ENCODE results near the gene TEX36.

DNA sequence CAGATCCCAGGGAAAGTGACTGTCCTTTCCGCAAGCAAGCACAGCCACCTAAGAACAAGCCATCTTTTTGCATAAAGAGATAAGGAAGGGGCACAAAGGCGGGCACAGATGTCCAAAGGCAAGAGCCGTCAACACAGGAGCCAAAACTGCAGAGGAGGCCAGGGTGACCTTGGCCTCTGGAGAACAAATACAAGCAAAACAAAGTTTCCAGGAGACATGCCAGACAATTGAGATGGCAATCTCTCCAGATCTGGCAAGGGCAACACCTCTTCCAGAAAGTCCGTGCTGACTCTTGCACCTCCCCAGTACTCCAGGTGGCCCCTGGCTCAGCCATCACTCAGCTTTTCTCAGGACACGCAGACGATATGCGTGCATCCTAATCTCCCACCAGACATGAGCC, 58.2 kb downstream of the TEX36 start:
- no peak for TF ChIP-seq CTCF (IDR thresholded peaks at IDR 0.05)
- TF ChIP-seq POLR2A (IDR thresholded peaks at IDR 0.05), result no peak

Measured in Peyer's patch (tissue), 4 donors.